Kasumi-1 (cell line): ENCODE measurements around the gene MYO5C.
A peak's percentile ranks its signal among the peaks of the same experiment; 100 is the strongest.
"Not testable (repeated sequence)": the region's sequence is repeated elsewhere in the genome, so short reads cannot be mapped to it uniquely, and the experiment has no call there.

ENCODE experiments used
- DNase-seq, 2 experiments: peaks; one replicate each; lab custom pipeline; 2025; lab: John Stamatoyannopoulos, UW

MYO5C gene

GRCh38 chr15:52172869-52173268, 122.7 kb downstream of the MYO5C start:
- no peak for DNase-seq

GRCh38 chr15:52171807-52172206, 123.8 kb downstream of the MYO5C start:
- no peak for DNase-seq

- no peak for DNase-seq
These were observed 124.2 kb downstream of the MYO5C start for GRCh38 chr15:52171386-52171785.

GRCh38 chr15:52170199-52170598, 125.4 kb downstream of the MYO5C start:
- DNase-seq, result not testable (repeated sequence)

GRCh38 chr15:52165494-52166131, 130.0 kb downstream of the MYO5C start:
- not testable (repeated sequence) for DNase-seq

GRCh38 chr15:52164631-52165265, 130.9 kb downstream of the MYO5C start:
- peak in 1 of 2 experiments; percentile 11 for DNase-seq

GRCh38 chr15:52163321-52164190, 132.0 kb downstream of the MYO5C start:
- DNase-seq, result no peak

GRCh38 chr15:52162876-52163275, 132.7 kb downstream of the MYO5C start:
- no peak for DNase-seq

- no peak for DNase-seq
These were observed 133.3 kb downstream of the MYO5C start for GRCh38 chr15:52162260-52162659.

GRCh38 chr15:52161406-52161966, 134.1 kb downstream of the MYO5C start:
- DNase-seq, result no peak

GRCh38 chr15:52159645-52160044, 136.0 kb downstream of the MYO5C start:
- no peak for DNase-seq

- DNase-seq, result no peak
These were observed 137.4 kb downstream of the MYO5C start for GRCh38 chr15:52158084-52158765.

- no peak for DNase-seq
These were observed 139.7 kb downstream of the MYO5C start for GRCh38 chr15:52155878-52156277.

GRCh38 chr15:52154896-52155865, 140.4 kb downstream of the MYO5C start:
- DNase-seq, result no peak

- DNase-seq, result no peak
These were observed 141.4 kb downstream of the MYO5C start for GRCh38 chr15:52153900-52154895.

GRCh38 chr15:52151353-52151752, 144.3 kb downstream of the MYO5C start:
- DNase-seq, result no peak

GRCh38 chr15:52150871-52151270, 144.7 kb downstream of the MYO5C start:
- DNase-seq, result no peak

GRCh38 chr15:52150043-52150825, 145.4 kb downstream of the MYO5C start:
- DNase-seq, result no peak

- DNase-seq, result no peak
These were observed 147.2 kb downstream of the MYO5C start for GRCh38 chr15:52148403-52148802.
